MM.1S (cell line): ENCODE measurements around the gene PLD3.
A peak's percentile ranks its signal among the peaks of the same experiment; 100 is the strongest.

Experiments
- DNase-seq: peaks from one replicate; pipeline ENCODE4 v3.0.0-alpha.2; 2015
- H2AFZ ChIP-seq: fragments of 300-600 bp; sonication (generic); 2 replicates; pipeline ENCODE4 v1.6.0; 2016; ENCODE audit warnings: antibody characterized with exemption, low read length
- H3F3A ChIP-seq: fragments of 300-600 bp; sonication (generic); 2 replicates; pipeline ENCODE4 v1.6.1; 2016; ENCODE audit warnings: mild to moderate bottlenecking, antibody characterized with exemption, low read length, moderate library complexity, mixed read lengths; ENCODE audit not compliant: insufficient read depth
- H3K27ac ChIP-seq: fragments of 300-600 bp; sonication (generic); 2 replicates; pipeline ENCODE4 v1.5.1; 2016; ENCODE audit warnings: mild to moderate bottlenecking, low read length
- H3K27me3 ChIP-seq: fragments of 300-600 bp; sonication (generic); replicated peaks from 2 replicates; pipeline ENCODE4 v1.6.0; 2016; ENCODE audit warnings: low read length; ENCODE audit not compliant: insufficient read depth
- H3K36me3 ChIP-seq: fragments of 300-600 bp; sonication (generic); replicated peaks from 2 replicates; pipeline ENCODE4 v1.6.1; 2016; ENCODE audit warnings: mild to moderate bottlenecking, low read length, mixed read lengths; ENCODE audit not compliant: insufficient read depth
- H3K4me1 ChIP-seq: fragments of 300-600 bp; sonication (generic); 2 replicates; pipeline ENCODE4 v1.6.1; 2016; ENCODE audit warnings: low read length, mixed read lengths
- H3K4me2 ChIP-seq: fragments of 300-600 bp; sonication (generic); 2 replicates; pipeline ENCODE4 v1.6.0; 2016; ENCODE audit warnings: low read depth, low read length
- H3K4me3 ChIP-seq: fragments of 300-600 bp; sonication (generic); 2 replicates; pipeline ENCODE4 v1.5.1; 2016; ENCODE audit warnings: low read length, mixed read lengths
- H3K79me2 ChIP-seq: fragments of 300-600 bp; sonication (generic); 2 replicates; pipeline ENCODE4 v1.6.1; 2016; ENCODE audit warnings: mixed run types, low read length, mixed read lengths
- H3K9ac ChIP-seq: fragments of 300-600 bp; sonication (generic); 2 replicates; pipeline ENCODE4 v1.6.1; 2016; ENCODE audit warnings: low read length, mixed read lengths
- H3K9me2 ChIP-seq: fragments of 300-600 bp; sonication (generic); replicated peaks from 2 replicates; pipeline ENCODE4 v1.6.1; 2016; ENCODE audit warnings: mild to moderate bottlenecking, low read length, mixed read lengths; ENCODE audit not compliant: insufficient read depth
- H3K9me3 ChIP-seq: fragments of 300-600 bp; sonication (generic); replicated peaks from 2 replicates; pipeline ENCODE4 v1.6.1; 2016; ENCODE audit warnings: mild to moderate bottlenecking, low read length, mixed read lengths; ENCODE audit not compliant: insufficient read depth
- H4K20me1 ChIP-seq: fragments of 300-600 bp; sonication (generic); 2 replicates; pipeline ENCODE4 v1.6.1; 2016; ENCODE audit warnings: mild to moderate bottlenecking, low read length, moderate library complexity, mixed read lengths; ENCODE audit not compliant: insufficient read depth
- CTCF ChIP-seq: fragments of 300-600 bp; sonication (generic); IDR thresholded peaks from 2 replicates; pipeline ENCODE4 v1.5.1; 2016; ENCODE audit warnings: antibody characterized with exemption, low read length, mixed read lengths
- EZH2 ChIP-seq: fragments of 300-600 bp; sonication (generic); optimal IDR thresholded peaks from 2 replicates; pipeline ENCODE3; 2017; ENCODE audit warnings: low read depth, mild to moderate bottlenecking, antibody characterized with exemption, low read length, mixed read lengths
- EZH2phosphoT487 ChIP-seq: fragments of 300-600 bp; sonication (generic); IDR thresholded peaks from 2 replicates; pipeline ENCODE4 v1.6.1; 2018; ENCODE audit warnings: antibody characterized with exemption, low read length

Gene PLD3

GRCh38 chr19:40365613-40366401 is 17.3 kb downstream of the PLD3 start:
- Histone ChIP-seq H4K20me1 (no peaks in the 10 kb centered on the region), H2AFZ (peak overlapping the region; percentile 71), H3K9me2 (no peaks in the 10 kb centered on the region), H3K79me2 (no peaks in the 10 kb centered on the region), H3K27ac (no peak overlapping the region), H3K27me3 (no peaks in the 10 kb centered on the region), H3K36me3 (no peaks in the 10 kb centered on the region), H3K4me2 (peak overlapping the region; percentile 76), H3K9me3 (no peaks in the 10 kb centered on the region), H3K4me1 (no peaks in the 10 kb centered on the region), H3K4me3 (peak overlapping the region; percentile 54), H3F3A (no peaks in the 10 kb centered on the region), H3K9ac (peak overlapping the region; percentile 34; the same call in 1 of the 2 replicates)
- peak; percentile 66 for DNase-seq
- TF ChIP-seq CTCF (no peak), EZH2 (no peak), EZH2phosphoT487 (no peak)

DNA sequence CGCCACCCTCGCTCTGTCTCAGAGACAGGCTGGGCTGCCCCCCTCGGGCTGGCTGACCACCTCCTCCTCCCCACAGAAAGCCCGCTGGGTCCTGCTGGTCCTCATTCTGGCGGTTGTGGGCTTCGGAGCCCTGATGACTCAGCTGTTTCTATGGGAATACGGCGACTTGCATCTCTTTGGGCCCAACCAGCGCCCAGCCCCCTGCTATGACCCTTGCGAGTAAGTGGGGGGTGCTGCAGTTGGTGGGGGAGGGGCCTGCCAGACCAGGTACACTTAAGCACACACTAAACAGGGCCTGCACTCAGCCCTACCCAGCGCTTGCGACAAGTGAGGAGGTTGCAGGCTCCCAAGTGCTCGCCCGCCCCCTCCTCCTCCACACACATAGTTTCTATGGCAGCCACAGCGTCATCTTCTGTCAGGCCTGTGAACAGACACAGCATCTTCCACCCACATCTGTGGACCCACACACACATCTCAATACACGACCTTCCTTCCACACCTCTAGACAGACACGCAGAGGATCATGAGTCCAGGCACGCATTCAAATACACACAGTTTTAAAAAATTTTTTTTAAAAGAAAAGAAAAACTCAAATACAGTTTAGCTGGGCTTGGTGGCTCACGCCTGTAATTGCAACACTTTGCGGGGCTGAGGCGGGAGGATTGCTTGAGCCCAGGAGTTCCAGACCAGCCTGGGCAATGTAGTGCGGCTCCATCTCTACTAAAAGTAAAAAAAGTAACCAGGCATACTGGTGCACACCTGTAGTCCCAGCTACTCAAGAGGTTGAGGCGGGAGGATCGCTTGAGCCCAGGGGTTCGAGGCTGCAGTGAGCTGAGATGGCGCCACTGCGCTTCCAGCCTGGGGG is 18.4 kb downstream of the PLD3 start:
- H3K4me3 ChIP-seq, result no peak overlapping the region
- H3K9me3 ChIP-seq, result no peaks in the 10 kb centered on the region
- H3K79me2 ChIP-seq, result no peaks in the 10 kb centered on the region
- no peaks in the 10 kb centered on the region for H3K4me1 ChIP-seq
- no peak overlapping the region for H2AFZ ChIP-seq
- no peaks in the 10 kb centered on the region for H3F3A ChIP-seq
- H3K36me3 ChIP-seq, result no peaks in the 10 kb centered on the region
- TF ChIP-seq EZH2phosphoT487 (no peak), EZH2 (no peak), CTCF (no peak)
- H3K9ac ChIP-seq, result no peak overlapping the region
- no peaks in the 10 kb centered on the region for H4K20me1 ChIP-seq
- H3K9me2 ChIP-seq, result no peaks in the 10 kb centered on the region
- H3K27ac ChIP-seq, result no peak overlapping the region
- H3K4me2 ChIP-seq, result no peak overlapping the region
- DNase-seq, result no peak
- H3K27me3 ChIP-seq, result no peaks in the 10 kb centered on the region

- H3K4me3 ChIP-seq, result no peak overlapping the region
- no peak overlapping the region for H3K4me2 ChIP-seq
- no peak overlapping the region for H3K9ac ChIP-seq
- no peak for DNase-seq
- H3K4me1 ChIP-seq, result no peaks in the 10 kb centered on the region
- no peaks in the 10 kb centered on the region for H3K9me3 ChIP-seq
- no peaks in the 10 kb centered on the region for H3K36me3 ChIP-seq
- no peak overlapping the region for H3K27ac ChIP-seq
- H4K20me1 ChIP-seq, result no peaks in the 10 kb centered on the region
- no peaks in the 10 kb centered on the region for H3K79me2 ChIP-seq
- no peak overlapping the region for H2AFZ ChIP-seq
- TF ChIP-seq EZH2phosphoT487, result no peak
- no peak for TF ChIP-seq EZH2
- no peak for TF ChIP-seq CTCF
- no peaks in the 10 kb centered on the region for H3K9me2 ChIP-seq
- no peaks in the 10 kb centered on the region for H3F3A ChIP-seq
- no peaks in the 10 kb centered on the region for H3K27me3 ChIP-seq
Observed at GRCh38 chr19:40367577-40368434, 19.3 kb downstream of the PLD3 start.
